Large intestine (tissue), 3 donors: ENCODE results near the gene ISCA2. TPM values are rescaled to one million over a fixed set of nuclear protein-coding genes. Genes with fewer than 3 reads are reported as not detected.

Source experiments
- DNase-seq, 2 donors: peaks; one replicate each; pipeline versions ENCODE4 v3.0.0 to v3.0.0-alpha.2; 2013
- H3K27ac ChIP-seq: one replicate; pipeline ENCODE4 v1.5.1; 2013; ENCODE audit warnings: low read length
- H3K27me3 ChIP-seq: 2 replicates; pipeline ENCODE4 v1.6.1; 2013; ENCODE audit warnings: low read length; ENCODE audit not compliant: control insufficient read depth, insufficient read depth
- H3K36me3 ChIP-seq: 2 replicates; pipeline ENCODE4 v1.6.1; 2013; ENCODE audit warnings: low read length; ENCODE audit not compliant: control insufficient read depth, insufficient read depth
- H3K4me1 ChIP-seq: one replicate; pipeline ENCODE4 v1.6.1; 2013; ENCODE audit warnings: low read length; ENCODE audit not compliant: control insufficient read depth, insufficient read depth
- H3K4me3 ChIP-seq: one replicate; pipeline ENCODE4 v1.5.1; 2013; ENCODE audit warnings: low read length
- H3K9me3 ChIP-seq: one replicate; pipeline ENCODE4 v1.6.1; 2013; ENCODE audit warnings: mild to moderate bottlenecking, low read depth, low read length, moderate library complexity; ENCODE audit not compliant: control insufficient read depth
- WGBS: methylation state at CpG from one replicate; pipeline ENCODE4 v1.1.5; 2013; ENCODE audit warnings: low lambda C conversion rate; ENCODE audit not compliant: insufficient coverage; 5-methylcytosine and 5-hydroxymethylcytosine counted together
- polyA plus RNA-seq: library from polyadenylated mRNA; unstranded; fragments of 120-200 nt; gene quantifications from one replicate; pipeline ENCODE4 v1.2.1, GENCODE V29; 2013

Gene ISCA2
- polyA plus RNA-seq, 1 donor: 34.7 TPM

GRCh38 chr14:74463697-74464096 lies 29.9 kb upstream of the ISCA2 start:
- Histone ChIP-seq H3K36me3 (no peaks in the 10 kb centered on the region), H3K27ac (no peak overlapping the region), H3K27me3 (no peaks in the 10 kb centered on the region), H3K4me3 (no peak overlapping the region), H3K4me1 (no peaks in the 10 kb centered on the region), H3K9me3 (no peaks in the 10 kb centered on the region)
- DNase-seq: no peak
- 80% methylated on average over 1 of the region's 5 CpGs for WGBS

- H3K4me3 ChIP-seq: no peak overlapping the region
- DNase-seq: no peak
- peaks cover 2% of the 10 kb centered on the region for H3K36me3 ChIP-seq
- H3K9me3 ChIP-seq: no peaks in the 10 kb centered on the region
- H3K27me3 ChIP-seq: no peaks in the 10 kb centered on the region
- no peak overlapping the region for H3K27ac ChIP-seq
- H3K4me1 ChIP-seq: no peaks in the 10 kb centered on the region
- WGBS: no CpG with 5 or more reads among the region's 3 CpGs
Measured at GRCh38 chr14:74464785-74465184, 28.8 kb upstream of the ISCA2 start.

DNA sequence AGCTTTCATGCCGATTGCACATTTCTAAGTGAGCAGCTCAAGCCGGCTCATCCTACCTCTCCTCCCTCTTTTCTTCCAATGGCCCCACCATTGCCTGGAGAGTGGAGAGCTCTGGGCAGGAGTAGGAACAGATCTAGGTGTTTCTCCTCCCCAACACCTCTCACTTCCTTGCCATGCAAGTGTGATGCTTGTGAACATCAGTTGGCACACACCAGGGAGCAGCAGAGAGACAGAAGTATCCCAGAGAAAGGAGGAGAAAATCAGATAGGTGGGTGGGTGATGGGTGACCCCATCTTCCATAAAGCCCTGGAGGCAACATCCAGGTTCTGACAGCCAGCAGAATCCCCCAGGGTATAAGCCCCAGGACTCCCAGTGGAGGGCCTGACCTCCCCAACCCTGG lies 28.2 kb upstream of the ISCA2 start:
- peaks cover 2% of the 10 kb centered on the region for H3K36me3 ChIP-seq
- H3K4me3 ChIP-seq: no peak overlapping the region

DNA sequence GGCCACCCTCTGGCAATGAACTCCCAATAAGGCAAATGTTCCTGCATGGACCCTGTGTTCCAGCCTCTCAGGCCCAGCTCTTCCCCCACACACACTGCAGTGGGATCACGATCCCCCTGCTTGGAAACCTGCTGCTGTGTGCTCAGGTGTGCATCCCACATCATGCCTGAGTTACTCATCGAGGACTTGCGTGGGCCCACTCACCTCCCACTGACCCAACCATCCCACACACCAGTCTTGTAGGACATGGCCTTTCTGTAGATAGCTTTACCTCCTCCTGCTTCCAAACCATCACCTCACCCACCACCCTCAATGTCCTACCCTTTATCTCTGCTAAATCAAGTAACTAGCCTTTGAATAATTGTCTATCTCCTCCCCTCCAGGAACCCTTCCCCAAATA lies 25.1 kb upstream of the ISCA2 start:
- no peaks in the 10 kb centered on the region for H3K27me3 ChIP-seq
- no peak overlapping the region for H3K4me3 ChIP-seq
- no CpG with 5 or more reads among the region's 3 CpGs for WGBS

More for the DNA sequence above, 28.2 kb upstream of the ISCA2 start:
- Histone ChIP-seq H3K4me1 (no peaks in the 10 kb centered on the region), H3K27ac (no peak overlapping the region), H3K27me3 (no peaks in the 10 kb centered on the region), H3K9me3 (no peaks in the 10 kb centered on the region)
- no peak for DNase-seq
- WGBS: no CpG with 5 or more reads among the region's 2 CpGs

DNA sequence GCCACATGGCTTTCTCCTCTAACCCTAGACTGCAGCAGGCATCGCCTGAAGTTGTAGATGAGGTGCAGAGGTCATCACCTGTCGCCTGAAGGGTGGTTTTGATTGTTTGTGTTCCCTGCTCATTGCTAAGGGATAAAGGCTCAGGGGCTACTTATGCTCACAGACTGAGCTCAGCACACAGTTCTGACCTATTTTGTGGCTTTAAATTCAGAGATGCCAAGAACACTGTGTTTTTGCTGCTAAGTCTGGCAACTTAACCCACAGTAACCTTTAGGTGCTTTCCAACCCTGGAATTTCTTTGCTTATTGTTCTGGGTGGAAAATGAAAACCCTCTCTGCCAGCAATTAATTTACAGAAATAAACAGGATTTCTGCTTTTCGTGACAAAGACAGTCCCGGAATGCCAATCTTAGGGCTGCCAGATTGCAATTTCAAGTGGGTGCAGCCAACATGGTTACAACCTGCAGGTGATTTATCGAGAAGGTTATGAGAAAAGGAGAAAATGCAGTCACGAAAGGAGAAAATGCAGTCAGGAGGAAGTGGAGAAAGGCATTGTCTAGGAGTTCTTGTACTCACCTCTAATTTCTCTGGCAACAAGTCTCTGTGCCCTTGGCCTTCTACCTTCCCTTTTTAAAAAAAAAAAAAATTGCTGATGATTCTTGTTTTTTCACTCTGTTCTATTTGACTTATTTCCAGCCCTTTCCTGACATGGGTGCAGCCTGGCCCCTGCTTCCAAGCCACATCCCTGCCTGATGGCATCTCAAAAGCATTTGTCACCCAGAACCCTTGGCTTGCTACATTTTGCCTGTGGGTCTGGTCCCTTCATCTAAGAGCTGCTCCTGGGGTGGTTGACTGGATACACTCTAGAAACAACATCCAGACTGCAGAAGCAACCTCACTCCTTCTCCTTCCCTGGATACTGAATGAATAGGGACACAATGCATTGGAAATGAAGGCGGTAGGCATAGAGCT lies 23.7 kb upstream of the ISCA2 start:
- WGBS: 90% methylated on average over 2 of the region's 7 CpGs
- Histone ChIP-seq H3K36me3 (peaks cover 16% of the 10 kb centered on the region), H3K4me1 (no peaks in the 10 kb centered on the region), H3K27me3 (no peaks in the 10 kb centered on the region), H3K9me3 (no peaks in the 10 kb centered on the region), H3K27ac (no peak overlapping the region), H3K4me3 (no peak overlapping the region)
- no peak for DNase-seq

More for the DNA sequence above, 25.1 kb upstream of the ISCA2 start:
- DNase-seq: no peak
- H3K4me1 ChIP-seq: no peaks in the 10 kb centered on the region
- H3K27ac ChIP-seq: no peak overlapping the region
- H3K36me3 ChIP-seq: peaks cover 7% of the 10 kb centered on the region
- no peaks in the 10 kb centered on the region for H3K9me3 ChIP-seq

DNA sequence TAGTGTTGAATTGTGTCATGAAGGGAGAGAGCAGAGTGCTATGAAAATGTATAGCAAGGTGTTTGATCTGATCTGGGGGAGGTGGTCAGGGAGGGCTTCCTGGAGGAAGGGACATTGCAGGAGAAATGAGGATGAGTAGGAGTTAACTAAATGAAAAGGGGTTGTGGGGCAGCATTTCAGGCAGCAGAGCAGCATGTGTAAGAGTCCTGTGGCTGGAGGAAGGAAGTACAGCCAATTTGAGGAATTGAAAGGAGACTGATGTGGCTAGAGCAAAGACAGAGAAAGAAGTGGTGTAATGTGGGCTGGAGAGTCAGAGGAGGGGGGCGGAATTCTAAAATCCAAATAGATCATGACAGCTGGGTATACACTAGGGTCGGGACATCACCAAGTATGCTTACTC lies 21.0 kb upstream of the ISCA2 start:
- Histone ChIP-seq H3K9me3 (no peaks in the 10 kb centered on the region), H3K4me1 (no peaks in the 10 kb centered on the region), H3K27ac (no peak overlapping the region), H3K36me3 (peaks cover 31% of the 10 kb centered on the region), H3K27me3 (no peaks in the 10 kb centered on the region), H3K4me3 (no peak overlapping the region)
- DNase-seq: no peak
- 100% methylated on average over 1 of the region's 2 CpGs for WGBS

GRCh38 chr14:74474376-74474775 lies 19.2 kb upstream of the ISCA2 start:
- DNase-seq: no peak
- H3K4me3 ChIP-seq: no peak overlapping the region
- no peaks in the 10 kb centered on the region for H3K9me3 ChIP-seq
- WGBS: no CpG with 5 or more reads among the region's 2 CpGs
- H3K27ac ChIP-seq: no peak overlapping the region
- H3K27me3 ChIP-seq: no peaks in the 10 kb centered on the region
- H3K36me3 ChIP-seq: peaks cover 34% of the 10 kb centered on the region
- H3K4me1 ChIP-seq: no peaks in the 10 kb centered on the region

- H3K36me3 ChIP-seq: peaks cover 46% of the 10 kb centered on the region
- H3K9me3 ChIP-seq: no peaks in the 10 kb centered on the region
- DNase-seq: no peak
- no peaks in the 10 kb centered on the region for H3K27me3 ChIP-seq
- H3K27ac ChIP-seq: no peak overlapping the region
- no CpG with 5 or more reads among the region's 3 CpGs for WGBS
- no peak overlapping the region for H3K4me3 ChIP-seq
- H3K4me1 ChIP-seq: no peaks in the 10 kb centered on the region
Measured at GRCh38 chr14:74475678-74476077, 17.9 kb upstream of the ISCA2 start.

GRCh38 chr14:74476107-74476506 lies 17.5 kb upstream of the ISCA2 start:
- WGBS: no CpG with 5 or more reads among the region's 4 CpGs
- no peak for DNase-seq
- no peaks in the 10 kb centered on the region for H3K9me3 ChIP-seq
- H3K27ac ChIP-seq: no peak overlapping the region
- H3K4me3 ChIP-seq: no peak overlapping the region
- peaks cover 49% of the 10 kb centered on the region for H3K36me3 ChIP-seq
- no peaks in the 10 kb centered on the region for H3K27me3 ChIP-seq
- H3K4me1 ChIP-seq: no peaks in the 10 kb centered on the region

DNA sequence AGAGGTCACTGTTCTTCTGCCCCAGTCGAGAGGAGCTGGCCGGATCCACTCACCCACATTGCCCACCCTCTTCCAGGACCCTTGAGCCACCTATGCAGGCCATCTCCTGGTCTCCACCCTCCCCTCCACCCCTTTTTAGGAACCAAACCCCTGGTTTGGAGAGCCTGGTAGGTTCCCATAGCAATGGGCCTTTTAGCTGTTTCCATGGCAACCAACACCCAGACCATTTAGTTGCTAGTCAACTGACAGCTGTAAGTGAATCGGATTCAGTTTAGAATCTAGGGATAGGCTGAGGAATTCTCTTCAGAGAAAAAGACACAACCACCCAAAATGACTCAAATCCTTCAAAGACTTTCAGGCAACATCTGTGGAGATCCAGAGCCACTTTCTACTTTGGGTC lies 17.0 kb upstream of the ISCA2 start:
- no peak overlapping the region for H3K27ac ChIP-seq
- no CpG with 5 or more reads among the region's 3 CpGs for WGBS
- DNase-seq: no peak
- H3K4me1 ChIP-seq: no peaks in the 10 kb centered on the region
- H3K27me3 ChIP-seq: no peaks in the 10 kb centered on the region
- H3K4me3 ChIP-seq: no peak overlapping the region
- H3K9me3 ChIP-seq: no peaks in the 10 kb centered on the region
- H3K36me3 ChIP-seq: peaks cover 52% of the 10 kb centered on the region
